ENCODE measurements around the gene PRSS36. TPM values are rescaled to one million over a fixed set of nuclear protein-coding genes. Genes with fewer than 3 reads are reported as not detected.

Gene PRSS36
- total RNA-seq, 1 donor: 1.1 TPM

DNA sequence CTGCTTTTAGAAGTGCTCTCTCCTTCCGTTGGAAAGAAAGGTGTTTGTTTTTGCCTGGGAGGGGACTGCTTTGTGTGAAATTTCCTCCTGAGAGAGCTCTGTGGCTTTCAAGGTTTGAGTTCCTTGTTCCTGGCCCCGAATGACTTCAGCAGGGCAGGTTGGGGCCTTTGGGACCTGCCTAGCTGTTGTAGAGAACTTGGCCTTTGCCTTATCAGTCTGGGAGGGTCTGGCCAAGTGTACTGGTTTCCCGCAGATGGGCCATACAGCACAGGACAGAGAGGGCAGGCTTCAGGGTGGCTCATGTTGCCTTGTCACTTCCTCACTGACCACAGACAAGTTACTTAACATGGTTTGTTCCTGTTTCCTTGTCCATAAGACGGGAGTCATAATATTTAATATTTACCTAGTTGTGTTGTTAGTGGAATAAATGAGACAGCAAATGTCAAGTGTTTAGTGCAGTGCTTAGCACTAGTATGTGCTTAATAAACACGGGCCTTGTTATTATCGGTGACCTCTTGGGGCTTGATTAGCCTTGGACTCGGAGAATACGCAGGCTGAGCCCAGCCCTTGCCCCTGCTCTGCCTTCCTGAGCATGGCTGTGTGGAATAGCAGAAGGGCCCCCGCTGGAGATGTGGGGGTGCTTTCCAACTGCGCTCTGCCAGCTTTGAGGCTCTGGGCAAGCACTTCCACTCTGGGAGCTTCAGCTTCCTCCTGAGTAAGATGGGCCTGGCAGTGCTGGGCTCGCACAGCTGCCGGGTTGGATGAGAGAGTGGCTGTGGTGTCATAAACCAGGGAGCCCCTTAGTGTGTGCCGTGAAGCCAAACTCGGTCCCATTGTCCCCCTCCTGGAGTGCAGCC, 20.9 kb downstream of the PRSS36 start:
- DNase-seq (ENCODE audit: low read depth in 2 of 3, low spot score in 2 of 3): peak in 2 of 3 donors; percentile 90 to 95

DNA sequence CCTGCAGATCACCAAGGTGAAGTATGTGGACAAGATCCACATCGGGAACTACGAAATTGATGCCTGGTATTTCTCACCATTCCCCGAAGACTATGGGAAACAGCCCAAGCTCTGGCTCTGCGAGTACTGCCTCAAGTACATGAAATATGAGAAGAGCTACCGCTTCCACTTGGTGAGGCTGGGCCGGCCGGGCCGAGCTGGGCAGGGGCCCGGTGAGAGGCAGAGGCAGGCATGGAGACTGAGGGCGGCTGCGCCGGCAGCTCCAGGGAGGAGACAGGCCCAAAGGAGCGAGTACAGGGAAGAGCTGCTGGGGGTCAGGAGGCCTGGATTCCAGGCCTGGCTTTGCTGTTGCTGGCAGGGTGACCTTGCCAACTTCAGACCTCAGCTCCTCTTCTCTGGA, 22.7 kb downstream of the PRSS36 start:
- DNase-seq (ENCODE audit: low read depth in 2 of 3, low spot score in 2 of 3): no peak

DNA sequence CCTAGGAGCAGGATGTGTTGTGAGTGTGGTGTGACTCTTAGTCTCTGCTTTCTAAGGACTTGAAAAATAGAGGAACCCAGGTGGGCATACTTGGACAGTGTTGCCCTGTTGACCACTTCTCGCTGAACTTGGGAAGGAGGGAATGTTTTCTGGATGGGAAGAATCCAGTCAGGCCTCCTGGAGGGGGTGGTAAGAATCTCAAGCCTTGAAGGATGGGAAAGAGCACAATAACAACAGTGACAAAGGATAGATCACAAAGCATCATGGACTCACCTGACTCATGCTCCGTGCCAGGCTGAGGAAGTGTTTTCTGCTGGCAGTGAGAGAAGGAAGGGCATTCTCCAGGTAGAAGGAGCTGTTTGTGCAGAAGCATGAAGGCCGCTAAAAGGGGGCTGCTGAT, 24.0 kb downstream of the PRSS36 start:
- DNase-seq (ENCODE audit: low read depth in 2 of 3, low spot score in 2 of 3): no peak

DNA sequence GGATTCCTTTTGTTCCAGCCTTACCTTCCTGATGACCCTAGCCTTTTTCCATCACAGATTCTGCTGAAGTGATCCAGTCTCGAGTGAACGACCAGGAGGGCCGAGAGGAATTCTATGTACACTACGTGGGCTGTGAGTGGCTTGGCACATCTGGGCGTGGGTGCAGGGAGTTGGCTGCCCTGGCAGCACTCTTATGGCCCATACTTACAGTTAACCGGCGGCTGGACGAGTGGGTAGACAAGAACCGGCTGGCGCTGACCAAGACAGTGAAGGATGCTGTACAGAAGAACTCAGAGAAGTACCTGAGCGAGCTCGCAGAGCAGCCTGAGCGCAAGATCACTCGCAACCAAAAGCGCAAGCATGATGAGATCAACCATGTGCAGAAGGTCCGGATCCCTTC, 29.7 kb downstream of the PRSS36 start:
- DNase-seq (ENCODE audit: low read depth in 2 of 3, low spot score in 2 of 3): no peak

DNA sequence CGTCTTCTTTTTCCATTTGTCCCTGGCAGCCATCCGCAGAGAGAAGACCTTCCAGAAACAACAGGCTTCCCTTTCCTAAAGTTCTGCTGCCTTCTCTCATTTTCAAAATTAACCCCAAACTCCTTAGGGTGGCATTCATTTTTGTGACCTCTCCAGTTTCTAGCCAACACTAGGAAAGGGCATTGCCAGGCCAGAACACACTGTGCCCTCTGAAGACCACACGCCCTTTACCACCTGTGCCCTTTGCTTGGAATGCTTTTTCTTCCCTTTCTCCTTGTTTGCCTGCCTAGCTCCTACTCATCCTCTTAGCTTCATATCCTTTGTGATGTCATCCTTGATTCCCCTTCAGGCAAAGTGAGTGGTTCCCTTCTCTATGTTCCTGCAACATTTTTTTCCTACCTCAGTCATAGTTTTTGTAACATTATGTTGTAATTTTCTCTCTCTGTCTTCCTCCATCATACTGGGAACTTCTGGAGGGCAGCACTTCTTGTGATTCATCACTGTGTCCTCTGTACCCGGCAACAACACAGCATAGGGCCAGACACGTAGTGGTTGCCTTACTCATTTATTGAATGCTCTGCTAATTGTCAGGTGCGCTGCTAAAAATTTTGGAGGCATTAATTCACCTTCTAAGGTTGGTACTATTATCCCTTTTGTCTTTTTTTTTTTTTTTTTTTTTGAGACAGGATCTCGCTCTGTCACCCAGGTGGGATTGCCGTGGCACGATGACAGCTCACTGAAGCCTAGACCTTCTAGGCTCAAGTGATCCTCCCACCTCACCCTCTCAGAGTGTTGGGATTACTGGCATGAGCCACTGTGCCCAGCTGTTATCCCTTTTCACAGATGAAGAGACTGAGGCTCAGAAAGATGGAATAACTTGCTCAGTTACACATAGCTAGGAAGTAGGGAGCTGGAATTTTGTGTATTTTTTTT, 31.4 kb downstream of the PRSS36 start:
- DNase-seq (ENCODE audit: low read depth in 2 of 3, low spot score in 2 of 3): no peak

DNA sequence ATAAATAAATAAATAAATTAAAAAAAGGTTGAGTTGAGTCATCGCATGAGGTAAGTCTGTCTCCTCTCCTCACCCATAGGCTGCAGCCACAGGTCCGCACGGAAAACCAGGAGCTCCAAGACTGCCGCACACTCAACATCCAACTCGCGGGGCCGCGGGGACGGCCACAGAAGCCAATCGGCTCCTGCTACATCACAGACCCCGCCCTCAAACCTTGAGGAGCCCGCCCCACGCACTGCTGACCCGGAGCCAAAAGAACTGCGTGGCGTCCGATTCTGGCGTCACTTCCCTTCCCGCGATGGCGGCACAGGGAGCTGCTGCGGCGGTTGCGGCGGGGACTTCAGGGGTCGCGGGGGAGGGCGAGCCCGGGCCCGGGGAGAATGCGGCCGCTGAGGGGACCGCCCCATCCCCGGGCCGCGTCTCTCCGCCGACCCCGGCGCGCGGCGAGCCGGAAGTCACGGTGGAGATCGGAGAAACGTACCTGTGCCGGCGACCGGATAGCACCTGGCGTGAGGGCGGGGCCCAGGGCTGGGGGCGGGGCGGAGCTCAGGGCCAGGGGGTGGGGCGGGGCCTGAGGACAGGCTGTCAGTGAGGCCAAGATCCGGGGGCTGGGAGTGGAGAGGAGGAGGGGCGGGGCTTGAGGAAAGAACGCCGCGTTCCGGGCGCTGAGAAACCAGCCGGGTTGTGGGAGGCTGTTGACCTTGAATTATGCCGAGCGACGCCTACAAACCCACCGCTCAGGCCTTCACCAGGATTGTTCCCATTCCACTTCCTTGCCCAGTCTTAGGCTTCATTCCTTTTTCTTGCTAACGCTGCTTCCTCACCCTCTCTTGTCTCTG, 32.3 kb downstream of the PRSS36 start, which contains the start of gene KAT8:
Gene KAT8 (plus strand): TSS at position 281 of the 839 bp plus-strand sequence. CDS start 18 bp downstream, at position 299.
- DNase-seq (ENCODE audit: low read depth in 2 of 3, low spot score in 2 of 3): peak; percentile 91 to 99 (median 98)

DNA sequence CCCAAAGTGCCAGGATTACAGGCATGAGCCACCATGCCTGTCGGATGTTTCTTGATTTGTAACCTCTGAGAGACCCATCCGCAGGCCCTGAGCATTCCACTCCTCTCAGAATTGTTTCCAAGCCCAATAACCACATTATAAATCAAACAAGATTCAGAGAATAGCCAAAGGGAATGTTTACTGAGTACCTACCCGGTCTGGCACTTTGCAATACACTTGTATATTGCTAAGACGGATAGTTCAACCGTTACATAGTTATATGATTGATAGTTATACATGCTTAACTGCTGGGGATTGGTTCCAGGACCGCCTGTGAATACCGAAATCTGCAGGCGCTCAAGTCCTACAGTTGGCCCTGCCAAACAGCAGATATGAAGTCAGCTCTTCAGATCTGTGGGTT, 35.4 kb downstream of the PRSS36 start:
- DNase-seq (ENCODE audit: low read depth in 2 of 3, low spot score in 2 of 3): no peak

DNA sequence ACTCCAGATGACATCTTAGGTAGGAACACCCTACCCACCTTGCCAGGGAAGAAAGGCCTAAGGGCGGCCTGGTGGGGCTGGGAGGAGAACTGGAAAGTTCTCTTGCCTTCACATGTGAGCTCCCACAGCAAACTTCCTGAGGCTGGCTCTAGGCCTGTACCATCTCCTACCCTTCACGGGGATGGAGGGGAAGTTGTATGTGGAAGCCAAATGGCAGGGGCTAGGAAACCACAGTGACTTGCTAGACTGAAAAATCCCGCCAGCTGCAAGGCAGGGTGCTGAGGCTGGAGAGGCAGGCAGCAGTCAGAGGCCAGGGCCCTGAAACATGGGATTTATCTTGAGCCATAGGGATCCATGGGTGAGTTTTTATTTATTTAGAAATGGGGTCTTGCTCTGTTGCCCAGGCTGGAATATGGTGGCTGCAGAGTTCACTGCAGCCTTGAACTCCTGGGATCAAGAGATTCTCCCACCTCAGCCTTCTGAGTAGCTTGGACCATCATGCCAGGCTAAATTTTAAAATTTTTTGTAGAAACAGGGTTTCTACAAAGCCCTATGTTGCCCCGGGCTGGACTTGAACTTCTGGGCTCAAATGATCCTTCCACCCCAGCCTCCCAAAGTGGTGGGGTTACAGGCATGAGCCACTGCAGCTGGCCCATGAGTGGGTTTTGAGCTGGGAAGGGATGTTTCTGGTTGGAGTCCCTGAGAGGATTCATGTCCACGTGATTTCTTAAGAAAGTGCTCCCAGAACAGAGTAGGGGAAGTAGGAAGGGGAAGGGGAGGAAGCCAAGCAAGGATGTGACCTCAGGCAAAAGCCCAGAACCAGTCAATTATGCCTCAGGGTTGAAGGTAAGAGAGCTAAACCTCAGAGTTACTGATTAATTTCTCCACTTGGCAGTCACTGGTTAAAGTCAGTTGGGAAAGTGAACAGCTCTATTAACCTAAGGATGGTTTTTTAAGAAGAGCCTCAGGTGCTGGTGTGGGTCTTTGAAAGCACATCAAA, 36.4 kb downstream of the PRSS36 start:
- DNase-seq (ENCODE audit: low read depth in 2 of 3, low spot score in 2 of 3): peak in 2 of 3 donors; percentile 71 to 85

DNA sequence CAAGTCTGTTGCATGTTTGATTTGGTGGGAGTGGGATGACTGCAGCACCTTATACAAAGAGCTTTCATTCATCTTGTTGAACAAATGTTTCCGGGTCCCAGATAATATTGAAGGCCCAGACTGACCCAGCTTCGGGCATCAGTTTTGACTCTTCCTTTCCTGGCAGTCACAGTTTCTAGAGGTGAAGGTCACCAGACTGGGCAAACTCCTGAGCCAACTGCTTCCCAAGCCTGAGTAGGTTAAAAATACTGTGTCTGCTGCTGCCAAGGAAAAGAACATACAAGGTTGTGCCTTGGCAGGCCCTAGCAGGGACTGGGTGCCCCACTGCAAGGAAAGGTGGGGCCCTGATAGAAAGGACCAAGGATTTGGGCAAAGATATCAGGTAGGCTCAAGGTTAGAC, 37.2 kb downstream of the PRSS36 start:
- no peak for DNase-seq (ENCODE audit: low read depth in 2 of 3, low spot score in 2 of 3)

DNA sequence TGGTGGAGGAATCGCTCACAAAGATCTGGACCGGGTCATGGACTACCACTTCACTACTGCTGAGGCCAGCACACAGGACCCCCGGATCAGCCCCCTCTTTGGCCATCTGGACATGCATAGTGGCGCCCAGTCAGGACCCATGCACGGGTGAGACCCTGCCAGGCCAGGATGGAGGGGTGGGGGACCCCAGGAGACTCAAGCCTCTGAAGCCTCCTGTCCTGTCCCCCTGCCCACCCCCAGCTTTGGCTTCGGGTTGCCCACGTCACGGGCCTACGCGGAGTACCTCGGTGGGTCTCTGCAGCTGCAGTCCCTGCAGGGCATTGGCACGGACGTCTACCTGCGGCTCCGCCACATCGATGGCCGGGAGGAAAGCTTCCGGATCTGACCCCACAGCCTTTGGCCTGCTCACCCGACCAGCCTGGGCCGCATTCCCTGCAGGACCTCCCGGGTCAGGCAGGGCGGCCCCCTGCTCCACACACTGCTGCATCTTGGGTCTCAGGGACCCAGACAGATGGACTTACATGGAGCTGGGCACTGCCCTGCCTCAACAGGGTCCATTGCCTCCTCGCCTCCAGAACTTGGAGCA, 37.9 kb downstream of the PRSS36 start:
- DNase-seq (ENCODE audit: low read depth in 2 of 3, low spot score in 2 of 3): no peak

DNA sequence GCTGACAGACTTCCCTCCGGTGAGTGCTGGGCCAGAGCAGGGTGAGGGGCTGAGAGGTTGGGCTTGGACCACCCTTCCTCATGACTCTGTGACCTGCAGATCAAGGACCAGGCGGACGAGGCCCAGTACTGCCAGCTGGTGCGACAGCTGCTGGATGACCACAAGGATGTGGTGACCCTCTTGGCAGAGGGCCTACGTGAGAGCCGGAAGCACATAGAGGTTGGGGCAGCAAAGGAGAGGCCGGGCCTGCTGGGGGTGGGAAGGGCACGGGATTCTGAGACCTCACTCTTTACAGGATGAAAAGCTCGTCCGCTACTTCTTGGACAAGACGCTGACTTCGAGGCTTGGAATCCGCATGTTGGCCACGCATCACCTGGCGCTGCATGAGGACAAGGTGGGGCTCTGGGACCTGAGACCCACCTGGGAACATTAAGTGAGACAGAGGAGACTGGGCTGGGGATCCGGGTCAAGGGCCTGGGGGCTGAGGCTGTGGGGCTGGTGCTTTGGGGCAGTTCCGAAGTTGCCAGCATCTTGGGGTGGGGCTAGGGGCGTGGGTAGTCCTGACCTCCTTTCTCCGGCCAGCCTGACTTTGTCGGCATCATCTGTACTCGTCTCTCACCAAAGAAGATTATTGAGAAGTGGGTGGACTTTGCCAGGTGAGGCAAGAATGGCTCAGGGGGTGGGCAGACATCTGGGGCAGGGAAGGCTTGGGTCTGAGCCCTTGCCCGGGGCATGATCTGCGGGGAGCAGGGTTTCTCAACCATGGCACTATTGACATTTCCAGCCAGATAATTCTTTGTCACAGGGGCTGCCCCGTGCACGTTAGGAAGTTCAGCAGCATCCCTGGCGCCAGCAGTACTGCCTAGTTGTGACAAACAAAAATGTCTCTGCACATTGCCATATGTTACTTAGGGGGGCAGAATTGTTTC, 39.5 kb downstream of the PRSS36 start:
- DNase-seq (ENCODE audit: low read depth in 2 of 3, low spot score in 2 of 3): no peak

DNA sequence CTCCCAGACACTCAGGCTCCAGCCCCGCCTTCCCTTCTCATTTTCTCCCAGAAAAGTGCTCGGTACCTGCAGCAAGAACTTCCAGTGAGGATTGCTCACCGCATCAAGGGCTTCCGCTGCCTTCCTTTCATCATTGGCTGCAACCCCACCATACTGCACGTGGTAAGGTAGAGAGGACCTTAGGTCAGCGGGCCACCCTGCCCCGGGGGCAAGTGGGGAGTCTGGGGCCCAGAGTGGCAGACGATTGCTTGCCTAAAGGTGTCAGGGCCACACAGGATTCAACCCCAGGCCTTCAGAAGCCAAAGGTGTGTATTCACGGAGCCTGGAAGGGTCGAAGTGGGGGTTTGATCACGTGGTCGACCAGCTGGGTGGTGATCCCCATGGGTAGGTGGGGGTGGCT, 40.2 kb downstream of the PRSS36 start:
- DNase-seq (ENCODE audit: low read depth in 2 of 3, low spot score in 2 of 3): no peak

DNA sequence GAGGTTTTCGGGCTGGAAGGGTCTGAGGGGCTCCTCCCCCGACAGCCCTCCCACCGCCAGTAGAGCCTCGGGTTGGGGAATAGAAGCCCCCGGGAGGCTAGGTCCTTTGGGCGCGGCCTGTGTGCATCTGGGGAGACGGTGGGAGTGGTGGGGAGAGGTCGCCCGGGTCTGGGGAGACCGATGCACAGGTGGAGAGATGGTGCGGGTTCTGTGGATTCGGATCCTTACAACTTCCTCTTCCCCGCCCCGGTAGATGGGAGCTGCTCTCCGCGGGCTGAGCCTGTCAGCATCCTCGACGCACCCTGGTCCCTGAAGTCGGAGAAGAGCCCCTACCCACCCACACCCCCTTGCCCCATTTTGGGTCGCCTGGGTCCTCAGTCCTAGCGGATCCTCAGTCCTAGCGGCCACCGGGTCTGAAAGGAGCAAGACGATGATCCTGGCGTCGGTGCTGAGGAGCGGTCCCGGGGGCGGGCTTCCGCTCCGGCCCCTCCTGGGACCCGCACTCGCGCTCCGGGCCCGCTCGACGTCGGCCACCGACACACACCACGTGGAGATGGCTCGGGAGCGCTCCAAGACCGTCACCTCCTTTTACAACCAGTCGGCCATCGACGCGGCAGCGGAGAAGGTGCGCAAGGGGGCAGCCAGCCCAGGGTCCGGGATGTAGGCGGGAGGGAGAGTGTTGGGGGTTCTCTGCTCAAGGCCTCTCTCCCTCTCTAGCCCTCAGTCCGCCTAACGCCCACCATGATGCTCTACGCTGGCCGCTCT, 40.9 kb downstream of the PRSS36 start:
- DNase-seq (ENCODE audit: low read depth in 2 of 3, low spot score in 2 of 3): no peak

DNA sequence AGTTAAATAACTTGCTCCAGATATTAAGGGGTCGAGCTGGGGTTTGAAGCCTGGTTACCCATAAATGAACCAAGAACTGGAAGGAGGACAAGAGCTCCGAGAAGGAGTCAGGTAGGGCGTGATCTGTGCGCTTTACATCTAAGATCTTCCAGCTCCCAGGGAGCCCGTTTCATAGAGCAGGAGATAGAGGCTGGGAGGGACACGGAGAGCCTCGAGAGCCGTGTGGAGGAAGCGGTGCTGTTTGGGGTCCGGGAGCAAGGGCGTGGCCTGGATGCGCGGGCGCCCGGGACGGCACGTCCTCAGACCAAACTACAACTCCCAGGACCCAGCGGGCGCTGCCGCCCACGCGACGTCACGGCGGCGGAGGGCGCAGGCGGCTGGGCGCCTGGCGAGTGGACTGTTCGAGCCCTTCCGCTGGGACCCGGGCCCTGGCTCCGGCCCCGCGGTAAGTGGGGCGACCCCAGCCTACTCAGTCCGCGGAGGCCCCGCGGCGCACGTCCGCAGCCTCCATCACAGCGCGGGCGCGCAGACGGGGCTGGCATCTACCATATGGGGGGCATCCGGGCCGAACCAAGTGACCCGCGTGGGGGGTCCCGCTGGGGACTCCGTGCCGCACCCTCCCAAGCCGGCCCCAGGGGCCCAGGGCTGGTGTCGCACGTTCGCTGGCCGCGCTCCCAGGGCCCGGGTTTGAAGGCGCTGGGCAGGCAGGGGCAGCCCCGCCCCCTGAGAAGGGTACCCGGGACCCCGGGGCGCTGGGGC, 41.7 kb downstream of the PRSS36 start, which contains the start of gene BCKDK:
Gene BCKDK (plus strand): TSS at position 352 of the 759 bp plus-strand sequence. CDS start 838 bp downstream, outside the sequence.
- peak; percentile 24 to 54 (median 45) for DNase-seq (ENCODE audit: low read depth in 2 of 3, low spot score in 2 of 3)

DNA sequence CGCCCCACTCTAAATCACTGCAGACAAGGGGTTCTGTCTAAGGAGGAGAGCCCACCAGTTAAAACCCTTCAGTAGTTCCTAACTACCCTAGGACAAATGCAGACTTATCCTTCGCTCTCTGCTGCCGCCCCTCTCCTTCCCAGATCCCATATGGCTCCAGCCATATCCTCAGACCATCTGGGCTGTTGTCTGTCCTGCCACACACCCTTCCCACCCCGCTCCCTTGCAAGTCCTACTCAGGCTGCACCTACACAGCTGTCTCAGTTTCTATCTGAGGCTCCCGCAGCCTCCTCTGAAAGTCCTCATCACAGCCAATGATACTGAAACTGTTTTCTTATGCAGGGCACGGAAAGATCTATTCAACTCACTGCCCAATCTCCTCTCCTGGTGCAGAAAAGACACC, 42.4 kb downstream of the PRSS36 start:
- no peak for DNase-seq (ENCODE audit: low read depth in 2 of 3, low spot score in 2 of 3)
